Measurements from ENCODE around the gene TTLL3.

Gene TTLL3

GRCh38 chr3:9808345-9809037 is 1.6 kb upstream of the TTLL3 start:
- DNase-seq: peak; percentile 28

GRCh38 chr3:9809239-9809614 is 835 bp upstream of the TTLL3 start:
- no peak for DNase-seq

GRCh38 chr3:9810433-9810770 is 340 bp downstream of the TTLL3 start:
- DNase-seq: no peak

- DNase-seq: no peak
These were observed 784 bp downstream of the TTLL3 start for GRCh38 chr3:9810846-9811245.

- no peak for DNase-seq
These were observed 2.9 kb downstream of the TTLL3 start for GRCh38 chr3:9812870-9813483.

- no peak for DNase-seq
These were observed 5.9 kb downstream of the TTLL3 start for GRCh38 chr3:9815986-9816385.

- DNase-seq: no peak
These were observed 7.4 kb downstream of the TTLL3 start for GRCh38 chr3:9817436-9817835.

GRCh38 chr3:9818666-9819335 is 8.7 kb downstream of the TTLL3 start:
- DNase-seq: no peak

GRCh38 chr3:9820543-9820942 is 10.5 kb downstream of the TTLL3 start:
- no peak for DNase-seq

GRCh38 chr3:9820946-9821345 is 10.9 kb downstream of the TTLL3 start:
- DNase-seq: no peak

- DNase-seq: no peak
These were observed 15.5 kb downstream of the TTLL3 start for GRCh38 chr3:9825451-9826040.

- DNase-seq: peak; percentile 28
These were observed 16.9 kb downstream of the TTLL3 start for GRCh38 chr3:9826815-9827573.

- DNase-seq: no peak
These were observed 19.0 kb downstream of the TTLL3 start for GRCh38 chr3:9828801-9829755.

- no peak for DNase-seq
These were observed 21.2 kb downstream of the TTLL3 start for GRCh38 chr3:9831253-9831652.

GRCh38 chr3:9833078-9833477 is 23.0 kb downstream of the TTLL3 start:
- no peak for DNase-seq

GRCh38 chr3:9834520-9835380 is 24.7 kb downstream of the TTLL3 start:
- DNase-seq: no peak

GRCh38 chr3:9837701-9838582 is 27.9 kb downstream of the TTLL3 start:
- DNase-seq: peak; percentile 59

- DNase-seq: no peak
These were observed 28.8 kb downstream of the TTLL3 start for GRCh38 chr3:9838856-9839255.

GRCh38 chr3:9841015-9841414 is 31.0 kb downstream of the TTLL3 start:
- DNase-seq: no peak

All from GF-D8 (cell line).